H1 (cell line): ENCODE results near the gene CALHM5.

Experiments used
- HDAC2 ChIP-seq, 2 experiments: fragments of 300-600 bp in 1 of 2; sonication (generic) in 1 of 2; IDR thresholded peaks; 2 replicates each; pipeline ENCODE4 v1.6.1; 2011 to 2012; ENCODE audit warnings: low read depth in 2 of 2, low read length in 2 of 2, mild to moderate bottlenecking in 2 of 2, moderate library complexity in 2 of 2, borderline replicate concordance in 1 of 2, inconsistent platforms in 1 of 2
- JUN ChIP-seq: IDR thresholded peaks from 2 replicates; pipeline ENCODE4 v1.6.1; 2011; ENCODE audit warnings: low read depth, mild to moderate bottlenecking, improper control_type of control experiment, low read length
- PHF8 ChIP-seq: fragments of 200-600 bp; sonication (generic); conservative IDR thresholded peaks from 2 replicates; pipeline ENCODE4 v1.7.1; 2012; ENCODE audit warnings: low read depth, mild to moderate bottlenecking, inconsistent platforms, low read length, moderate library complexity
- POLR2A ChIP-seq, 2 experiments: IDR thresholded peaks; 1 replicate in 1 of 2; 2 replicates in 1 of 2; pipeline ENCODE4 v1.6.1; 2011; ENCODE audit warnings: low read depth in 2 of 2, low read length in 2 of 2, mild to moderate bottlenecking in 2 of 2; ENCODE audit errors: control extremely low read depth in 1 of 2
- POLR2AphosphoS5 ChIP-seq: IDR thresholded peaks from 2 replicates; pipeline ENCODE4 v1.6.1; 2011; ENCODE audit warnings: low read depth, low read length
- RFX5 ChIP-seq: IDR thresholded peaks from 2 replicates; pipeline ENCODE4 v1.6.1; 2011; ENCODE audit warnings: low read depth, low read length, improper control_type of control experiment, borderline replicate concordance
- SUZ12 ChIP-seq: fragments of 200-600 bp; sonication (generic); IDR thresholded peaks from 2 replicates; pipeline ENCODE4 v1.6.1; 2012; ENCODE audit warnings: mild to moderate bottlenecking, inconsistent platforms, low read length, moderate library complexity, mixed read lengths
- TAF1 ChIP-seq: IDR thresholded peaks from 2 replicates; pipeline ENCODE4 v1.6.1; 2011; ENCODE audit warnings: mild to moderate bottlenecking, low read depth, low read length
- YY1 ChIP-seq: IDR thresholded peaks from 2 replicates; pipeline ENCODE4 v1.6.1; 2011; ENCODE audit warnings: low read depth, mild to moderate bottlenecking, low read length
- TF ChIP-seq, protein P1 (sequence below), 3 experiments: IDR thresholded peaks; 1 replicate in 2 of 3; 2 replicates in 1 of 3; pipeline versions ENCODE4 v1.5.1 to v1.6.1; 2011; ENCODE audit warnings: low read length in 3 of 3, mild to moderate bottlenecking in 3 of 3, inconsistent platforms in 2 of 3, low read depth in 1 of 3, moderate library complexity in 1 of 3; ENCODE audit not compliant: insufficient read depth in 1 of 3; ENCODE audit errors: control extremely low read depth in 1 of 3
- TF ChIP-seq, protein P2 (sequence below): IDR thresholded peaks from 2 replicates; pipeline ENCODE4 v1.6.1; 2011; ENCODE audit warnings: low read depth, mild to moderate bottlenecking, low read length; ENCODE audit not compliant: insufficient read depth

DNA sequence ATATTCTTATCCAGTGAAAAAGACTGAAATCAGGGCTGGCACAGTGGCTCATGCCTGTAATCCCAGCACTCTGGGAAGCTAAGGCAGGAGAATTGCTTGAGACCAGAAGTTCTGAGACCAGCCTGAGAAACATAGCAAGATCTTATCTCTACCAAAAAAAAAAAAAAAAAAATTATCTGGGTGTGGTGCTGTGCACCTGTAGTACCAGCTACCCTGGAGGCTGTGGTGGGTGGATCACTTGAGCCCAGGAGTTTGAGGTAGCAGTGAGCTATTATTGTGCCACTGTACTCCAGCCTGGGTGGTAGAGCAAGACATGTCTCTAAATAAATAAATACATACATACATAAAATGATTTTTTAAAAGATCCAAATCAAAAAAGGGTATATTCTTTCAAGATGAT lies 43.9 kb upstream of the CALHM5 start:
- TF ChIP-seq, protein P1, sequence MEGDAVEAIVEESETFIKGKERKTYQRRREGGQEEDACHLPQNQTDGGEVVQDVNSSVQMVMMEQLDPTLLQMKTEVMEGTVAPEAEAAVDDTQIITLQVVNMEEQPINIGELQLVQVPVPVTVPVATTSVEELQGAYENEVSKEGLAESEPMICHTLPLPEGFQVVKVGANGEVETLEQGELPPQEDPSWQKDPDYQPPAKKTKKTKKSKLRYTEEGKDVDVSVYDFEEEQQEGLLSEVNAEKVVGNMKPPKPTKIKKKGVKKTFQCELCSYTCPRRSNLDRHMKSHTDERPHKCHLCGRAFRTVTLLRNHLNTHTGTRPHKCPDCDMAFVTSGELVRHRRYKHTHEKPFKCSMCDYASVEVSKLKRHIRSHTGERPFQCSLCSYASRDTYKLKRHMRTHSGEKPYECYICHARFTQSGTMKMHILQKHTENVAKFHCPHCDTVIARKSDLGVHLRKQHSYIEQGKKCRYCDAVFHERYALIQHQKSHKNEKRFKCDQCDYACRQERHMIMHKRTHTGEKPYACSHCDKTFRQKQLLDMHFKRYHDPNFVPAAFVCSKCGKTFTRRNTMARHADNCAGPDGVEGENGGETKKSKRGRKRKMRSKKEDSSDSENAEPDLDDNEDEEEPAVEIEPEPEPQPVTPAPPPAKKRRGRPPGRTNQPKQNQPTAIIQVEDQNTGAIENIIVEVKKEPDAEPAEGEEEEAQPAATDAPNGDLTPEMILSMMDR (IDR thresholded peaks at IDR 0.05; ENCODE audit: control extremely low read depth in 1 of 3, insufficient read depth in 1 of 3, low read depth in 1 of 3, low read length in 3 of 3): no peak
- no peak for TF ChIP-seq POLR2A (IDR thresholded peaks at IDR 0.05; ENCODE audit: control extremely low read depth in 1 of 2, low read depth in 2 of 2, low read length in 2 of 2)
- TF ChIP-seq, protein P2, sequence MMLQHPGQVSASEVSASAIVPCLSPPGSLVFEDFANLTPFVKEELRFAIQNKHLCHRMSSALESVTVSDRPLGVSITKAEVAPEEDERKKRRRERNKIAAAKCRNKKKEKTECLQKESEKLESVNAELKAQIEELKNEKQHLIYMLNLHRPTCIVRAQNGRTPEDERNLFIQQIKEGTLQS: no peak
- TF ChIP-seq TAF1: no peak
- TF ChIP-seq SUZ12: no peak
- no peak for TF ChIP-seq JUN
- TF ChIP-seq POLR2AphosphoS5: no peak
- TF ChIP-seq YY1: no peak
- TF ChIP-seq PHF8: no peak
- no peak for TF ChIP-seq RFX5
- no peak for TF ChIP-seq HDAC2 (IDR thresholded peaks at IDR 0.05; ENCODE audit: borderline replicate concordance in 1 of 2, low read depth in 2 of 2, low read length in 2 of 2)
